ENCODE data around the gene CPNE4.

- no peak for TF ChIP-seq POLR2AphosphoS5 (IDR thresholded peaks at IDR 0.05; ENCODE audit: low read depth, low read length)
- TF ChIP-seq SIN3A (IDR thresholded peaks at IDR 0.05; ENCODE audit: borderline replicate concordance, insufficient read depth, low read length) = no peak
- TF ChIP-seq REST (IDR thresholded peaks at IDR 0.05; ENCODE audit: insufficient read depth in 1 of 2, low read depth in 2 of 2, low read length in 2 of 2) = no peak
Measured at GRCh38 chr3:132007617-132008016, 27.2 kb downstream of the CPNE4 start.
